Measurements from ENCODE around the gene FAM107B.

FAM107B gene

DNA sequence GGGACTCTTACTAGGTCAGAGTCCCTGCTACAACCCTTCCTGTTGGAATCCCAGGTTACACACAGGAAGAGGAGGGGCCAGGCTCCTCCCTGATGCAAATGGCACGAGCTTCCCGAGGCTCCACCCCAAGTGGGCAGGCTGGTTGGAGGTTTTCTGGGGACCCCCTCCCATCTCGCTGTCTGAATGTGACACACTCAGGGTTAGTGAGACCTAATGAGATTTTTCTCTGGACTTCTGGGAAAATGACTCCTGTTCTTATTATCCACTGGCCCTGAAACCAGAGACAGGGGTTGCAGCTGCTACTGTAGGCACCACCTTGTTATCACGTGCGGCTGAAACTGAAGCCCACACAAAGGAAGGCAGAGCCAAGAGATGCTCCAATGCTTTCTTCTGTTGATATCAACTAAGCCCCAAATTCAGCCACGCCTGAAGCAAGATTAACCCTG lies 103.3 kb downstream of the FAM107B start:
- Histone ChIP-seq H3K27ac (ENCODE audit: extremely low read depth, low read depth, low read length) (no peak overlapping the region), H3K4me1 (ENCODE audit: control insufficient read depth, insufficient read depth, low read length) (no peaks in the 10 kb centered on the region), H3K36me3 (ENCODE audit: control insufficient read depth in 2 of 2, insufficient read depth in 1 of 2, low read length in 2 of 2) (no peaks in the 10 kb centered on the region), H3K9me3 (ENCODE audit: control insufficient read depth, insufficient read depth, low read depth, low read length) (no peaks in the 10 kb centered on the region), H3K4me3 (ENCODE audit: low read depth, low read length) (no peak overlapping the region)
- TF ChIP-seq KLF7 (tag by site-specific recombination; IDR thresholded peaks at IDR 0.05; ENCODE audit: borderline replicate concordance) = no peak
- TF ChIP-seq OSR2 (tag by site-specific recombination; IDR thresholded peaks at IDR 0.05) = no peak
- no peak for TF ChIP-seq MZF1 (tag by site-specific recombination; IDR thresholded peaks at IDR 0.05; ENCODE audit: borderline replicate concordance)
- no peak for TF ChIP-seq SP7 (tag by site-specific recombination; IDR thresholded peaks at IDR 0.05)
- TF ChIP-seq, protein P1, sequence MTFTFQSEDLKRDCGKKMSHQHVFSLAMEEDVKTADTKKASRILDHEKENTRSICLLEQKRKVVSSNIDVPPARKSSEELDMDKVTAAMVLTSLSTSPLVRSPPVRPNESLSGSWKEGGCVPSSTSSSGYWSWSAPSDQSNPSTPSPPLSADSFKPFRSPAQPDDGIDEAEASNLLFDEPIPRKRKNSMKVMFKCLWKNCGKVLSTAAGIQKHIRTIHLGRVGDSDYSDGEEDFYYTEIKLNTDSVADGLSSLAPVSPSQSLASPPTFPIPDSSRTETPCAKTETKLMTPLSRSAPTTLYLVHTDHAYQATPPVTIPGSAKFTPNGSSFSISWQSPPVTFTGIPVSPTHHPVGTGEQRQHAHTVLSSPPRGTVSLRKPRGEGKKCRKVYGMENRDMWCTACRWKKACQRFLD (tag by site-specific recombination; IDR thresholded peaks at IDR 0.05) = no peak
- TF ChIP-seq ZBTB44 (tag by site-specific recombination; IDR thresholded peaks at IDR 0.05) = no peak
- no peak for TF ChIP-seq ZNF350 (tag by site-specific recombination; IDR thresholded peaks at IDR 0.05)
- no peak for TF ChIP-seq INSM2 (tag by site-specific recombination; IDR thresholded peaks at IDR 0.05)
- no peak for TF ChIP-seq ZSCAN16 (tag by site-specific recombination; IDR thresholded peaks at IDR 0.05)
- TF ChIP-seq SALL2 (tag by site-specific recombination; IDR thresholded peaks at IDR 0.05; ENCODE audit: borderline replicate concordance) = no peak
- no peak for TF ChIP-seq ZNF510 (tag by site-specific recombination; IDR thresholded peaks at IDR 0.05; ENCODE audit: insufficient replicate concordance)
- TF ChIP-seq ZSCAN30 (tag by site-specific recombination; IDR thresholded peaks at IDR 0.05) = no peak
- no peak for TF ChIP-seq ZNF830 (tag by site-specific recombination; IDR thresholded peaks at IDR 0.05; ENCODE audit: low read depth)
- TF ChIP-seq ZFP37 (tag by site-specific recombination; IDR thresholded peaks at IDR 0.05) = no peak
- TF ChIP-seq, protein P2, sequence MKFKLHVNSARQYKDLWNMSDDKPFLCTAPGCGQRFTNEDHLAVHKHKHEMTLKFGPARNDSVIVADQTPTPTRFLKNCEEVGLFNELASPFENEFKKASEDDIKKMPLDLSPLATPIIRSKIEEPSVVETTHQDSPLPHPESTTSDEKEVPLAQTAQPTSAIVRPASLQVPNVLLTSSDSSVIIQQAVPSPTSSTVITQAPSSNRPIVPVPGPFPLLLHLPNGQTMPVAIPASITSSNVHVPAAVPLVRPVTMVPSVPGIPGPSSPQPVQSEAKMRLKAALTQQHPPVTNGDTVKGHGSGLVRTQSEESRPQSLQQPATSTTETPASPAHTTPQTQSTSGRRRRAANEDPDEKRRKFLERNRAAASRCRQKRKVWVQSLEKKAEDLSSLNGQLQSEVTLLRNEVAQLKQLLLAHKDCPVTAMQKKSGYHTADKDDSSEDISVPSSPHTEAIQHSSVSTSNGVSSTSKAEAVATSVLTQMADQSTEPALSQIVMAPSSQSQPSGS (tag by site-specific recombination; IDR thresholded peaks at IDR 0.05; ENCODE audit: low read depth) = no peak
- no peak for TF ChIP-seq ZNF155 (tag by site-specific recombination; IDR thresholded peaks at IDR 0.05)
- ChIA-PET POLR2A (interaction anchor here (0.6 kb wide), 1 partner anchor 9 kb away, joined by 7 read pairs; no protein-coding TSS in a partner anchor), CTCF (no interaction called here)

DNA sequence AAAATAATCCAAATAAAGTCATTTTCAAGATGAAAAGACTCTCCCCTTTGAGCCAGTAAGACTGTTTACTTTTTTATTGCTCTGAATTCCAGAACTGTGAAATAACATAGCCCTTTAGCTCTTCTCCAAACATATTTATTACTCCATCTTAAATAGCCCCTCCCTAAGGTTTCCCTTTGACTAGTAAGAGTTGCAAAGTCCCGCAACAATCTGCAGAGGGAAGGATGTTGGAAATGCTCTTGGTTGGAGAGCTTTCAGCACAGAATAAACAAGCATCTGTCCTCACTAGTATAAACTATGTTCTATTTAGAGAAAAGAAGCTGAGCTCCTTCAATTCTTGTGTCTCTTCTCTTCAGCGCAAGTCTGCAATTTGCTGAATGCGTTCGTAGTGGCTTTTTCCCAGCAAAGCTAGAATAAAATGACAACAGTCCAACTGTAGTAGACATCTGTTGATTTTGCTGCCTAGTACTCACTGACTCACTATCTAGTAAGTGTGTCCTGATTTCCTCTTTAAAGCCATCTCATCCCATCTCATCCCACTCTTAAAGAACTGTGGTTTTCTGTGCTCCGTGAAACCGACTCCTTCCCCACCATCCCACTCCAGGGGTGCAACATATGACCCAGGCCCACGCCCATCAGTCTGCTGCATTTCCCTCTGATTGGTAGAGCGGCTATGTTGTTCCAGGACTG lies 104.0 kb downstream of the FAM107B start:
- ChIA-PET CTCF (no interaction called here), POLR2A (no interaction called here)
- TF ChIP-seq ZNF223 (tag by site-specific recombination; IDR thresholded peaks at IDR 0.05) (no peak), ZNF555 (tag by site-specific recombination; conservative IDR thresholded peaks at IDR 0.05) (no peak), ZSCAN23 (tag by site-specific recombination; IDR thresholded peaks at IDR 0.05) (no peak), ZXDB (tag by site-specific recombination; IDR thresholded peaks at IDR 0.05) (no peak), ZBTB20 (tag by site-specific recombination; IDR thresholded peaks at IDR 0.05) (no peak)
- TF ChIP-seq, protein P3, sequence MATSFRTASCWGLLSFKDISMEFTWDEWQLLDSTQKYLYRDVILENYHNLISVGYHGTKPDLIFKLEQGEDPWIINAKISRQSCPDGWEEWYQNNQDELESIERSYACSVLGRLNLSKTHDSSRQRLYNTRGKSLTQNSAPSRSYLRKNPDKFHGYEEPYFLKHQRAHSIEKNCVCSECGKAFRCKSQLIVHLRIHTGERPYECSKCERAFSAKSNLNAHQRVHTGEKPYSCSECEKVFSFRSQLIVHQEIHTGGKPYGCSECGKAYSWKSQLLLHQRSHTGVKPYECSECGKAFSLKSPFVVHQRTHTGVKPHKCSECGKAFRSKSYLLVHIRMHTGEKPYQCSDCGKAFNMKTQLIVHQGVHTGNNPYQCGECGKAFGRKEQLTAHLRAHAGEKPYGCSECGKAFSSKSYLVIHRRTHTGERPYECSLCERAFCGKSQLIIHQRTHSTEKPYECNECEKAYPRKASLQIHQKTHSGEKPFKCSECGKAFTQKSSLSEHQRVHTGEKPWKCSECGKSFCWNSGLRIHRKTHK (tag by site-specific recombination; IDR thresholded peaks at IDR 0.05) = no peak
- TF ChIP-seq, protein P4, sequence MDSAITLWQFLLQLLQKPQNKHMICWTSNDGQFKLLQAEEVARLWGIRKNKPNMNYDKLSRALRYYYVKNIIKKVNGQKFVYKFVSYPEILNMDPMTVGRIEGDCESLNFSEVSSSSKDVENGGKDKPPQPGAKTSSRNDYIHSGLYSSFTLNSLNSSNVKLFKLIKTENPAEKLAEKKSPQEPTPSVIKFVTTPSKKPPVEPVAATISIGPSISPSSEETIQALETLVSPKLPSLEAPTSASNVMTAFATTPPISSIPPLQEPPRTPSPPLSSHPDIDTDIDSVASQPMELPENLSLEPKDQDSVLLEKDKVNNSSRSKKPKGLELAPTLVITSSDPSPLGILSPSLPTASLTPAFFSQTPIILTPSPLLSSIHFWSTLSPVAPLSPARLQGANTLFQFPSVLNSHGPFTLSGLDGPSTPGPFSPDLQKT (IDR thresholded peaks at IDR 0.05; ENCODE audit: borderline replicate concordance, low read depth, low read length) = no peak
- Histone ChIP-seq H3K4me1 (ENCODE audit: control insufficient read depth, insufficient read depth, low read length) (no peaks in the 10 kb centered on the region), H3K9me3 (ENCODE audit: control insufficient read depth, insufficient read depth, low read depth, low read length) (no peaks in the 10 kb centered on the region), H3K27ac (ENCODE audit: extremely low read depth, low read depth, low read length) (no peak overlapping the region), H3K4me3 (ENCODE audit: low read depth, low read length) (no peak overlapping the region), H3K36me3 (ENCODE audit: control insufficient read depth in 2 of 2, insufficient read depth in 1 of 2, low read length in 2 of 2) (no peaks in the 10 kb centered on the region)

All from HEK293 (cell line).